PC-3 (cell line): ENCODE measurements around the gene TMC6.

Experiments used
- EZH2 ChIP-seq: fragments of 300-600 bp; sonication (generic); IDR thresholded peaks from one replicate; pipeline ENCODE4 v1.6.1; 2017; ENCODE audit warnings: antibody characterized with exemption, mild to moderate bottlenecking, low read length; ENCODE audit not compliant: unreplicated experiment
- EZH2phosphoT487 ChIP-seq: fragments of 300-600 bp; sonication (generic); IDR thresholded peaks from 2 replicates; pipeline ENCODE4 v1.6.1; 2018; ENCODE audit warnings: mild to moderate bottlenecking, antibody characterized with exemption, low read length, borderline replicate concordance
- TF ChIP-seq, protein P1 (sequence below): fragments of 300-600 bp; sonication (generic); conservative IDR thresholded peaks from 2 replicates; pipeline ENCODE4 v1.5.1; 2017; ENCODE audit warnings: antibody characterized with exemption, low read depth, mild to moderate bottlenecking, low read length

GRCh38 chr17:78170692-78171590 lies 42.4 kb upstream of the TMC6 start:
- TF ChIP-seq, protein P1, sequence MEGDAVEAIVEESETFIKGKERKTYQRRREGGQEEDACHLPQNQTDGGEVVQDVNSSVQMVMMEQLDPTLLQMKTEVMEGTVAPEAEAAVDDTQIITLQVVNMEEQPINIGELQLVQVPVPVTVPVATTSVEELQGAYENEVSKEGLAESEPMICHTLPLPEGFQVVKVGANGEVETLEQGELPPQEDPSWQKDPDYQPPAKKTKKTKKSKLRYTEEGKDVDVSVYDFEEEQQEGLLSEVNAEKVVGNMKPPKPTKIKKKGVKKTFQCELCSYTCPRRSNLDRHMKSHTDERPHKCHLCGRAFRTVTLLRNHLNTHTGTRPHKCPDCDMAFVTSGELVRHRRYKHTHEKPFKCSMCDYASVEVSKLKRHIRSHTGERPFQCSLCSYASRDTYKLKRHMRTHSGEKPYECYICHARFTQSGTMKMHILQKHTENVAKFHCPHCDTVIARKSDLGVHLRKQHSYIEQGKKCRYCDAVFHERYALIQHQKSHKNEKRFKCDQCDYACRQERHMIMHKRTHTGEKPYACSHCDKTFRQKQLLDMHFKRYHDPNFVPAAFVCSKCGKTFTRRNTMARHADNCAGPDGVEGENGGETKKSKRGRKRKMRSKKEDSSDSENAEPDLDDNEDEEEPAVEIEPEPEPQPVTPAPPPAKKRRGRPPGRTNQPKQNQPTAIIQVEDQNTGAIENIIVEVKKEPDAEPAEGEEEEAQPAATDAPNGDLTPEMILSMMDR = no peak
- TF ChIP-seq EZH2 (no peak), EZH2phosphoT487 (no peak)
